Osteocyte (in vitro differentiated cells): ENCODE measurements around the gene R3HDM2. TPM values are rescaled to one million over a fixed set of nuclear protein-coding genes. Genes with fewer than 3 reads are reported as not detected.

Experiments used
- DNase-seq: peaks from one replicate; pipeline ENCODE4 v3.0.0; 2021; ENCODE audit warnings: mixed read lengths; ENCODE audit not compliant: unreplicated experiment; ENCODE audit errors: extremely low spot score
- H3K27ac Mint-ChIP-seq: one replicate; pipeline ENCODE4 v1.8.0; 2021; ENCODE audit warnings: mild to moderate bottlenecking, mixed read lengths; ENCODE audit not compliant: unreplicated experiment
- H3K27me3 Mint-ChIP-seq: one replicate; pipeline ENCODE4 v1.8.0; 2021; ENCODE audit warnings: mixed read lengths; ENCODE audit not compliant: unreplicated experiment
- H3K36me3 Mint-ChIP-seq: one replicate; pipeline ENCODE4 v1.8.0; 2021; ENCODE audit warnings: mixed read lengths; ENCODE audit not compliant: unreplicated experiment
- H3K4me1 Mint-ChIP-seq: one replicate; pipeline ENCODE4 v1.8.0; 2021; ENCODE audit warnings: mixed read lengths; ENCODE audit not compliant: unreplicated experiment
- H3K4me3 Mint-ChIP-seq: one replicate; pipeline ENCODE4 v1.8.0; 2021; ENCODE audit warnings: mild to moderate bottlenecking, moderate library complexity, mixed read lengths; ENCODE audit not compliant: unreplicated experiment
- H3K9me3 Mint-ChIP-seq: one replicate; pipeline ENCODE4 v1.8.0; 2021; ENCODE audit warnings: mixed read lengths; ENCODE audit not compliant: unreplicated experiment
- CTCF ChIP-seq: fragments of 200-600 bp; sonication (generic); IDR thresholded peaks from 2 replicates; pipeline ENCODE4 v1.5.0; 2021; ENCODE audit warnings: antibody characterized with exemption, mild to moderate bottlenecking, moderate library complexity
- total RNA-seq: library from RNA; stranded (reverse); gene quantifications from 2 replicates; pipeline ENCODE4 v1.2.1, GENCODE V29; 2021

R3HDM2 gene
- total RNA-seq, 1 donor from 2014 or later, result 65.0 TPM

DNA sequence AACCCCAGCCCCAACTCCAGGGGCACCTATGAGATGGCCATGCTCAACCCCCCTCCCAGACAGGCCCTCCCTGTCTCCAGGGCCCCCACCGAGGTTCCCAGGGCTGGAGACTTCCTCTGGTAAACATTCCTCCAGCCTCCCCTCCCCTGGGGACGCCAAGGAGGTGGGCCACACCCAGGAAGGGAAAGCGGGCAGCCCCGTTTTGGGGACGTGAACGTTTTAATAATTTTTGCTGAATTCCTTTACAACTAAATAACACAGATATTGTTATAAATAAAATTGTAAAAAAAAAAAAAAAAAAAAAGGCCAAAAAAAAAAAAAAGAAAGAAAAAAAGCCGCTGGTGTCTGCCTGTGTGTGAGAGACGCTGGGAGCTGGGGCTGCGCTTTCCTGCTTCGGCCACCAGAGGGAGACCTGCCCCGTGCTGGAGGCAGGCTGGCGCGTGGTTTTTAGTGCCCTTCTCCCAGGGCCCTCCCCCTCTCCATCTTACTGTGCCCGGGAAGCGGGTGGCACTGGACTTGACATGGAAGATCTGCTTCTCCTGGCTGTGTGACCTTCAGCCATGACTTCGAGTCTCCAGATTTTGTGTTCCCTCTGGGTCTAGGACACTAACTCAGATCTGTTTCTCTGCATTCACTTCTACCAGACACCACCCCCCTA is 217.7 kb downstream of the R3HDM2 start:
- Mint-ChIP-seq H3K4me1 (peaks cover 52% of the 10 kb centered on the region), H3K9me3 (no peaks in the 10 kb centered on the region), H3K36me3 (peaks cover 18% of the 10 kb centered on the region), H3K27me3 (no peaks in the 10 kb centered on the region), H3K4me3 (peak overlapping the region; percentile 54), H3K27ac (peak overlapping the region; percentile 88)
- peak; percentile 98 for DNase-seq
- peak; percentile 93 for TF ChIP-seq CTCF

DNA sequence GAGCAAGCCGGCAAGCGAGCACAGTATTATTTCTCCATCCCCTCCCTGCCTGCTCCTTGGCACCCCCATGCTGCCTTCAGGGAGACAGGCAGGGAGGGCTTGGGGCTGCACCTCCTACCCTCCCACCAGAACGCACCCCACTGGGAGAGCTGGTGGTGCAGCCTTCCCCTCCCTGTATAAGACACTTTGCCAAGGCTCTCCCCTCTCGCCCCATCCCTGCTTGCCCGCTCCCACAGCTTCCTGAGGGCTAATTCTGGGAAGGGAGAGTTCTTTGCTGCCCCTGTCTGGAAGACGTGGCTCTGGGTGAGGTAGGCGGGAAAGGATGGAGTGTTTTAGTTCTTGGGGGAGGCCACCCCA is 218.2 kb downstream of the R3HDM2 start:
- no peak for DNase-seq
- H3K9me3 Mint-ChIP-seq, result no peaks in the 10 kb centered on the region
- H3K27me3 Mint-ChIP-seq, result no peaks in the 10 kb centered on the region
- peaks cover 18% of the 10 kb centered on the region for H3K36me3 Mint-ChIP-seq
- peak overlapping the region; percentile 83 for H3K27ac Mint-ChIP-seq
- no peak for TF ChIP-seq CTCF
- H3K4me3 Mint-ChIP-seq, result peak overlapping the region; percentile 11
- H3K4me1 Mint-ChIP-seq, result peaks cover 47% of the 10 kb centered on the region

DNA sequence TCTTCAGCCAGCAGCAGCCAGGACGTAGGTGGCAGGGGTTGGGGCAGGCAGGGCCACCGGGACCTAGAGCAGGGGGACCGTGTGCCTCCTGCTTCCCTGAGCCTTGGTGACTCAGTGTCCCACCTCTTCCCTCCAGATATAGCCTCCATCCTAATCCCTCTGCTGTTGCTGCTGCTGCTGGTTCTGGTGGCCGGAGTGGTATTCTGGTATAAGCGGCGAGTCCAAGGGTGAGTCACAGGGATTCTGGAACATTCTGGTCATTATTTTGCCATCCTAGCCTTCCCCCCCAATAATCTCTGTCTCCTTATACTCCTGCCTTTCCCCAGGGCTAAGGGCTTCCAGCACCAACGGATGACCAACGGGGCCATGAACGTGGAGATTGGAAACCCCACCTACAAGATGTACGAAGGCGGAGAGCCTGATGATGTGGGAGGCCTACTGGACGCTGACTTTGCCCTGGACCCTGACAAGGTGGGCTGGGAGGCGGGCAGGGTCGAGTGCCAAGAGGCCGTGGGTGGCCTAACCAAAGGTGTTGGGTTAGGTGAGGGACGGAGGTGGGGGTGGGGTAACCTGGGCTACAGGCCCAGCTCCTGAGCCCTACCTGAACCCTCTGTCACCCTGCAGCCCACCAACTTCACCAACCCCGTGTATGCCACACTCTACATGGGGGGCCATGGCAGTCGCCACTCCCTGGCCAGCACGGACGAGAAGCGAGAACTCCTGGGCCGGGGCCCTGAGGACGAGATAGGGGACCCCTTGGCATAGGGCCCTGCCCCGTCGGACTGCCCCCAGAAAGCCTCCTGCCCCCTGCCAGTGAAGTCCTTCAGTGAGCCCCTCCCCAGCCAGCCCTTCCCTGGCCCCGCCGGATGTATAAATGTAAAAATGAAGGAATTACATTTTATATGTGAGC is 218.8 kb downstream of the R3HDM2 start:
- TF ChIP-seq CTCF, result peak; percentile 7
- H3K27ac Mint-ChIP-seq, result peak overlapping the region; percentile 83
- H3K4me1 Mint-ChIP-seq, result peaks cover 42% of the 10 kb centered on the region
- H3K27me3 Mint-ChIP-seq, result no peaks in the 10 kb centered on the region
- DNase-seq, result no peak
- H3K36me3 Mint-ChIP-seq, result peaks cover 21% of the 10 kb centered on the region
- H3K4me3 Mint-ChIP-seq, result no peak overlapping the region
- H3K9me3 Mint-ChIP-seq, result no peaks in the 10 kb centered on the region

- Mint-ChIP-seq H3K27ac (peak overlapping the region; percentile 27), H3K4me3 (no peak overlapping the region), H3K9me3 (no peaks in the 10 kb centered on the region), H3K36me3 (peaks cover 25% of the 10 kb centered on the region), H3K27me3 (no peaks in the 10 kb centered on the region), H3K4me1 (peaks cover 41% of the 10 kb centered on the region)
- no peak for TF ChIP-seq CTCF
- DNase-seq, result no peak
Measured at GRCh38 chr12:57210926-57211692, 219.7 kb downstream of the R3HDM2 start.
